H9 (cell line): Measurements from ENCODE around the gene MYH14. TPM values are rescaled to one million over a fixed set of nuclear protein-coding genes. Genes with fewer than 3 reads are reported as not detected.

Experiments used
- DNase-seq: peaks from one replicate; pipeline ENCODE4 v3.0.0-alpha.2; 2017
- H2AFZ ChIP-seq: one replicate; pipeline ENCODE4 v1.6.1; 2013; ENCODE audit warnings: mild to moderate bottlenecking, low read length, control low read depth, moderate library complexity
- H2AK5ac ChIP-seq: 2 replicates; pipeline ENCODE4 v1.6.1; 2013; ENCODE audit warnings: low read length, control low read depth, mixed read lengths; ENCODE audit not compliant: insufficient read length
- H2BK120ac ChIP-seq: one replicate; pipeline ENCODE4 v1.6.1; 2013; ENCODE audit warnings: low read depth, mild to moderate bottlenecking, low read length, control low read depth, inconsistent platforms; ENCODE audit not compliant: poor library complexity, severe bottlenecking
- H2BK12ac ChIP-seq: 2 replicates; pipeline ENCODE4 v1.6.1; 2013; ENCODE audit warnings: low read length, control low read depth, mixed read lengths, low read depth; ENCODE audit not compliant: insufficient read length
- H2BK15ac ChIP-seq: 2 replicates; pipeline ENCODE4 v1.6.1; 2013; ENCODE audit warnings: low read depth, low read length, control low read depth
- H2BK20ac ChIP-seq: one replicate; pipeline ENCODE4 v1.6.1; 2013; ENCODE audit warnings: low read depth, mild to moderate bottlenecking, low read length, control low read depth, inconsistent platforms; ENCODE audit not compliant: poor library complexity, severe bottlenecking
- H2BK5ac ChIP-seq: 2 replicates; pipeline ENCODE4 v1.6.1; 2013; ENCODE audit warnings: low read length, control low read depth, mixed read lengths; ENCODE audit not compliant: insufficient read length
- H3K14ac ChIP-seq: 2 replicates; pipeline ENCODE4 v1.6.1; 2013; ENCODE audit warnings: low read length, control low read depth; ENCODE audit not compliant: insufficient read depth
- H3K18ac ChIP-seq: 2 replicates; pipeline ENCODE4 v1.6.1; 2013; ENCODE audit warnings: low read depth, mild to moderate bottlenecking, mixed read lengths, low read length, control low read depth; ENCODE audit not compliant: insufficient read length
- H3K23ac ChIP-seq: 2 replicates; pipeline ENCODE4 v1.6.1; 2013; ENCODE audit warnings: low read length, control low read depth, mixed read lengths, low read depth; ENCODE audit not compliant: insufficient read length
- H3K23me2 ChIP-seq: 2 replicates; pipeline ENCODE4 v1.6.1; 2013; ENCODE audit warnings: low read depth, mild to moderate bottlenecking, mixed read lengths, low read length, control low read depth; ENCODE audit not compliant: insufficient read length, poor library complexity, severe bottlenecking
- H3K27ac ChIP-seq: 2 replicates; pipeline ENCODE4 v1.5.1; 2013; ENCODE audit warnings: low read length, control low read depth, mixed read lengths, low read depth; ENCODE audit not compliant: insufficient read length
- H3K27me3 ChIP-seq: 2 replicates; pipeline ENCODE4 v1.6.1; 2013; ENCODE audit warnings: low read length, control low read depth, inconsistent platforms; ENCODE audit not compliant: insufficient read depth
- H3K4ac ChIP-seq: 2 replicates; pipeline ENCODE4 v1.6.1; 2013; ENCODE audit warnings: low read depth, mild to moderate bottlenecking, control low read depth, inconsistent platforms, low read length, moderate library complexity
- H3K4me1 ChIP-seq: 2 replicates; pipeline ENCODE4 v1.6.1; 2013; ENCODE audit warnings: low read length, control low read depth, inconsistent platforms; ENCODE audit not compliant: insufficient read depth
- H3K4me2 ChIP-seq: 2 replicates; pipeline ENCODE4 v1.6.1; 2013; ENCODE audit warnings: low read length, control low read depth, mixed read lengths; ENCODE audit not compliant: insufficient read length, insufficient read depth
- H3K56ac ChIP-seq: 2 replicates; pipeline ENCODE4 v1.6.1; 2013; ENCODE audit warnings: low read depth, mild to moderate bottlenecking, mixed read lengths, low read length, control low read depth; ENCODE audit not compliant: insufficient read length
- H3K79me1 ChIP-seq: 2 replicates; pipeline ENCODE4 v1.6.1; 2013; ENCODE audit warnings: low read depth, mild to moderate bottlenecking, moderate library complexity, low read length, control low read depth, inconsistent platforms; ENCODE audit not compliant: insufficient read depth, poor library complexity, severe bottlenecking
- H3K79me2 ChIP-seq: 2 replicates; pipeline ENCODE4 v1.6.1; 2013; ENCODE audit warnings: low read length, control low read depth, inconsistent platforms; ENCODE audit not compliant: insufficient read depth
- H3K9ac ChIP-seq: 2 replicates; pipeline ENCODE4 v1.6.1; 2013; ENCODE audit warnings: low read length, control low read depth, mixed read lengths; ENCODE audit not compliant: insufficient read length; ENCODE audit errors: extremely low read depth
- H3K9me3 ChIP-seq: one replicate; pipeline ENCODE4 v1.6.1; 2013; ENCODE audit warnings: low read depth, low read length, inconsistent platforms; ENCODE audit not compliant: control insufficient read depth
- H3T11ph ChIP-seq: one replicate; pipeline ENCODE4 v1.6.1; 2013; ENCODE audit warnings: mild to moderate bottlenecking, low read length, control low read depth, inconsistent platforms
- H4K20me1 ChIP-seq: one replicate; pipeline ENCODE4 v1.6.1; 2013; ENCODE audit not compliant: control insufficient read depth, insufficient read length, insufficient read depth
- H4K5ac ChIP-seq: 2 replicates; pipeline ENCODE4 v1.6.1; 2013; ENCODE audit warnings: low read depth, mild to moderate bottlenecking, mixed read lengths, low read length, control low read depth; ENCODE audit not compliant: insufficient read length
- H4K8ac ChIP-seq: replicated peaks from 2 replicates; pipeline ENCODE4 v1.6.1; 2013; ENCODE audit warnings: low read length, control low read depth, mixed read lengths, low read depth; ENCODE audit not compliant: insufficient read length
- H4K91ac ChIP-seq: 2 replicates; pipeline ENCODE4 v1.6.1; 2013; ENCODE audit warnings: low read depth, mild to moderate bottlenecking, moderate library complexity, mixed read lengths, low read length, control low read depth; ENCODE audit not compliant: insufficient read length
- H3K27ac Mint-ChIP-seq, 3 experiments: 2 replicates in 2 of 3; 3 replicates in 1 of 3; pipeline ENCODE4 v1.8.0; 2020 to 2021; ENCODE audit warnings: mixed read lengths in 3 of 3, mild to moderate bottlenecking in 1 of 3, moderate library complexity in 1 of 3
- H3K27me3 Mint-ChIP-seq: 2 replicates; pipeline ENCODE4 v1.8.0; 2021; ENCODE audit warnings: low read depth, mild to moderate bottlenecking, moderate library complexity, mixed read lengths
- H3K36me3 Mint-ChIP-seq, 3 experiments: 2 replicates in 2 of 3; 3 replicates in 1 of 3; pipeline ENCODE4 v1.8.0; 2020 to 2021; ENCODE audit warnings: low read depth in 3 of 3, mixed read lengths in 3 of 3; ENCODE audit not compliant: insufficient read depth in 1 of 3
- H3K4me1 Mint-ChIP-seq, 2 experiments: 2 replicates each; pipeline ENCODE4 v1.8.0; 2020; ENCODE audit warnings: mixed read lengths in 2 of 2
- H3K4me3 Mint-ChIP-seq, 2 experiments: 2 replicates in 1 of 2; 3 replicates in 1 of 2; pipeline ENCODE4 v1.8.0; 2020 to 2021; ENCODE audit warnings: mild to moderate bottlenecking in 2 of 2, mixed read lengths in 2 of 2, moderate library complexity in 1 of 2
- H3K9me3 Mint-ChIP-seq, 2 experiments: 2 replicates in 1 of 2; 3 replicates in 1 of 2; pipeline ENCODE4 v1.8.0; 2020; ENCODE audit warnings: mild to moderate bottlenecking in 2 of 2, mixed read lengths in 2 of 2, moderate library complexity in 1 of 2
- CTCF ChIP-seq: fragments of 200-600 bp; sonication (generic); conservative IDR thresholded peaks from 3 replicates; pipeline ENCODE4 v1.8.0; 2021; ENCODE audit warnings: antibody characterized with exemption, mild to moderate bottlenecking
- WGBS: extraction: QIAGEN DNeasy Blood & Tissue Kit; methylation state at CpG from one replicate; pipeline ENCODE4 v1.1.7; 2013; ENCODE audit warnings: missing lambda C conversion rate, low lambda C conversion rate, mixed read lengths; ENCODE audit not compliant: insufficient read length; ENCODE audit errors: extremely low coverage; 5-methylcytosine and 5-hydroxymethylcytosine counted together
- total RNA-seq: library from RNA; stranded (reverse); gene quantifications from 2 replicates; pipeline ENCODE4 v1.2.1, GENCODE V29; 2021

MYH14 gene
- total RNA-seq, 1 experiment from 2014 or later = 27.7 TPM

GRCh38 chr19:50213925-50214324, 10.5 kb downstream of the MYH14 start:
- Mint-ChIP-seq H3K27ac (no peak overlapping the region; a peak in 1 of 7 replicates), H3K36me3 (peaks cover 16 to 38% (median 34%) of the 10 kb centered on the region in 3 experiments), H3K4me1 (peaks cover 10 to 16% of the 10 kb centered on the region in 2 experiments; a peak in 3 of 4 replicates), H3K27me3 (no peaks in the 10 kb centered on the region; the same call in 1 of the 2 replicates), H3K4me3 (no peak overlapping the region), H3K9me3 (peaks cover 0 to 3% of the 10 kb centered on the region in 2 experiments; a peak in 2 of 5 replicates)
- no peak overlapping the region for H3K9ac ChIP-seq
- DNase-seq = no peak
- no peaks in the 10 kb centered on the region for H3K9me3 ChIP-seq
- H3K27ac ChIP-seq = no peak overlapping the region
- no peak overlapping the region for H2BK12ac ChIP-seq
- no peak overlapping the region for H4K91ac ChIP-seq
- no peak overlapping the region for H2BK120ac ChIP-seq
- no peaks in the 10 kb centered on the region for H3K79me1 ChIP-seq
- no CpG with 5 or more reads among the region's 1 CpG for WGBS
- H3K27me3 ChIP-seq = no peaks in the 10 kb centered on the region
- no peak overlapping the region for H2BK20ac ChIP-seq
- TF ChIP-seq CTCF = no peak
- no peaks in the 10 kb centered on the region for H3K23me2 ChIP-seq
- H2BK15ac ChIP-seq = no peak overlapping the region
- H3T11ph ChIP-seq = no peak overlapping the region
- H3K4me2 ChIP-seq = no peak overlapping the region
- H4K8ac ChIP-seq = no peak overlapping the region
- H4K5ac ChIP-seq = no peak overlapping the region
- H3K79me2 ChIP-seq = no peaks in the 10 kb centered on the region
- H2BK5ac ChIP-seq = no peak overlapping the region
- H2AFZ ChIP-seq = no peak overlapping the region
- no peaks in the 10 kb centered on the region; the same call in 1 of the 2 replicates for H3K4me1 ChIP-seq
- no peak overlapping the region for H2AK5ac ChIP-seq
- no peak overlapping the region for H3K23ac ChIP-seq
- H3K14ac ChIP-seq = no peak overlapping the region
- H3K56ac ChIP-seq = no peak overlapping the region
- no peak overlapping the region for H3K18ac ChIP-seq
- no peaks in the 10 kb centered on the region for H4K20me1 ChIP-seq
- H3K4ac ChIP-seq = no peak overlapping the region
